H1 (cell line): ENCODE data around the gene DHRS4. TPM values are rescaled to one million over a fixed set of nuclear protein-coding genes. Genes with fewer than 3 reads are reported as not detected.
"Not testable (repeated sequence)": the region's sequence is repeated elsewhere in the genome, so short reads cannot be mapped to it uniquely, and the experiment has no call there.

Experiments
- CTCF ChIA-PET: fragments of 300-600 bp; sonication (Branson Sonifier 250); formaldehyde crosslinking; loops from one replicate; lab custom pipeline; 2021; ENCODE audit not compliant: partially characterized antibody; lab: Charles Lee
- POLR2A ChIA-PET: fragments of 300-600 bp; sonication (Branson Sonifier 250); formaldehyde crosslinking; loops from one replicate; lab custom pipeline; 2021; ENCODE audit warnings: inconsistent platforms; ENCODE audit not compliant: partially characterized antibody; lab: Charles Lee
- DNase-seq, 2 experiments: peaks; one replicate each; pipeline versions ENCODE4 v3.0.0 to v3.0.0-alpha.2; 2010 to 2022; ENCODE audit warnings: low spot score in 2 of 2, low read depth in 1 of 2, mixed read lengths in 1 of 2
- FAIRE-seq: peaks from 2 replicates; lab custom pipeline; 2011; peaks lifted over from hg19 to GRCh38; lab: Jason Lieb, UNC
- H2AFZ ChIP-seq: 2 replicates; pipeline ENCODE4 v1.8.1; 2012; ENCODE audit warnings: low read length, inconsistent platforms
- H2AK5ac ChIP-seq: 2 replicates; pipeline ENCODE4 v1.6.1; 2013; ENCODE audit warnings: low read depth, low read length
- H2BK120ac ChIP-seq: replicated peaks from 2 replicates; pipeline ENCODE3; 2013; ENCODE audit warnings: low read depth, low read length, inconsistent platforms
- H2BK12ac ChIP-seq: 2 replicates; pipeline ENCODE4 v1.6.1; 2013; ENCODE audit warnings: low read depth, low read length
- H2BK15ac ChIP-seq: 2 replicates; pipeline ENCODE4 v1.6.1; 2013; ENCODE audit warnings: low read length
- H2BK20ac ChIP-seq: 2 replicates; pipeline ENCODE4 v1.6.1; 2013; ENCODE audit warnings: low read length
- H2BK5ac ChIP-seq: 2 replicates; pipeline ENCODE4 v1.6.1; 2013; ENCODE audit warnings: low read depth, low read length
- H3K14ac ChIP-seq: 2 replicates; pipeline ENCODE4 v1.6.1; 2013; ENCODE audit warnings: inconsistent platforms; ENCODE audit not compliant: insufficient read length
- H3K18ac ChIP-seq: 2 replicates; pipeline ENCODE4 v1.6.1; 2013; ENCODE audit warnings: low read length; ENCODE audit errors: extremely low read depth
- H3K23ac ChIP-seq: 2 replicates; pipeline ENCODE4 v1.6.1; 2013; ENCODE audit warnings: inconsistent platforms; ENCODE audit not compliant: insufficient read length
- H3K23me2 ChIP-seq: 2 replicates; pipeline ENCODE4 v1.6.1; 2013; ENCODE audit warnings: low read depth, low read length
- H3K27ac ChIP-seq: 2 replicates; pipeline ENCODE4 v1.6.1; 2011; ENCODE audit warnings: low read depth, low read length, inconsistent platforms
- H3K27me3 ChIP-seq, 4 experiments: replicated peaks in 1 of 4; 1 replicate in 1 of 4; 2 replicates in 3 of 4; pipeline versions ENCODE4 v1.6.1 to v1.8.1; 2011 to 2013; ENCODE audit warnings: low read length in 3 of 4, mild to moderate bottlenecking in 3 of 4, inconsistent platforms in 2 of 4, mixed read lengths in 2 of 4, moderate library complexity in 1 of 4; ENCODE audit not compliant: control insufficient read depth in 3 of 4, insufficient read depth in 3 of 4; ENCODE audit errors: extremely low read depth in 1 of 4
- H3K36me3 ChIP-seq, 4 experiments: 2 replicates each; pipeline versions ENCODE4 v1.6.1 to v1.8.1; 2011 to 2013; ENCODE audit warnings: mild to moderate bottlenecking in 4 of 4, low read length in 3 of 4, moderate library complexity in 2 of 4, control low read depth in 1 of 4, inconsistent platforms in 1 of 4; ENCODE audit not compliant: insufficient read depth in 4 of 4, control insufficient read depth in 2 of 4
- H3K4ac ChIP-seq: replicated peaks from 2 replicates; pipeline ENCODE3; 2013; ENCODE audit warnings: low read length, low read depth, mixed read lengths, inconsistent platforms; ENCODE audit not compliant: insufficient read length
- H3K4me1 ChIP-seq, 4 experiments: replicated peaks in 1 of 4; 1 replicate in 1 of 4; 2 replicates in 3 of 4; pipeline versions ENCODE4 v1.6.1 to v1.8.1; 2011 to 2013; ENCODE audit warnings: low read length in 3 of 4, inconsistent platforms in 2 of 4, mixed read lengths in 1 of 4; ENCODE audit not compliant: insufficient read depth in 4 of 4, control insufficient read depth in 3 of 4
- H3K4me2 ChIP-seq, 2 experiments: 2 replicates each; pipeline versions ENCODE4 v1.6.1 to v1.8.1; 2011 to 2013; ENCODE audit warnings: low read depth in 2 of 2, low read length in 2 of 2, control low read depth in 1 of 2, inconsistent platforms in 1 of 2, mild to moderate bottlenecking in 1 of 2; ENCODE audit not compliant: insufficient read depth in 1 of 2
- H3K4me3 ChIP-seq, 4 experiments: fragments of 200-600, 300-600 bp in 1 of 4; sonication (generic), shearing (Covaris generic), sonication (Bioruptor Twin) in 1 of 4; 2 replicates each; pipeline versions ENCODE4 v1.5.1 to v1.8.1; 2011 to 2016; ENCODE audit warnings: low read length in 4 of 4, low read depth in 3 of 4, control low read depth in 2 of 4, inconsistent platforms in 2 of 4, mild to moderate bottlenecking in 2 of 4, mixed read lengths in 1 of 4, moderate library complexity in 1 of 4; ENCODE audit not compliant: insufficient read depth in 2 of 4; ENCODE audit errors: extremely low read depth in 1 of 4
- H3K56ac ChIP-seq: replicated peaks from 2 replicates; pipeline ENCODE3; 2013; ENCODE audit warnings: low read depth, mild to moderate bottlenecking, mixed read lengths, low read length, inconsistent platforms; ENCODE audit not compliant: insufficient read length
- H3K79me1 ChIP-seq: 2 replicates; pipeline ENCODE4 v1.6.1; 2013; ENCODE audit warnings: low read depth, low read length, control low read depth
- H3K79me2 ChIP-seq, 2 experiments: 2 replicates each; pipeline versions ENCODE4 v1.6.1 to v1.8.1; 2012 to 2013; ENCODE audit warnings: low read length in 2 of 2, mild to moderate bottlenecking in 2 of 2, inconsistent platforms in 1 of 2; ENCODE audit not compliant: insufficient read depth in 2 of 2, control insufficient read depth in 1 of 2
- H3K9ac ChIP-seq, 4 experiments: replicated peaks in 1 of 4; 1 replicate in 1 of 4; 2 replicates in 3 of 4; pipeline versions ENCODE4 v1.6.1 to v1.8.1; 2011 to 2013; ENCODE audit warnings: low read depth in 3 of 4, low read length in 3 of 4, control low read depth in 2 of 4, mild to moderate bottlenecking in 2 of 4, moderate library complexity in 2 of 4, inconsistent platforms in 1 of 4; ENCODE audit errors: extremely low read depth in 1 of 4
- H3K9me3 ChIP-seq, 2 experiments: 2 replicates each; pipeline versions ENCODE4 v1.6.1 to v1.8.1; 2012 to 2013; ENCODE audit warnings: mild to moderate bottlenecking in 2 of 2, moderate library complexity in 2 of 2, control low read depth in 1 of 2, inconsistent platforms in 1 of 2, low read depth in 1 of 2, low read length in 1 of 2, mixed read lengths in 1 of 2; ENCODE audit not compliant: insufficient read depth in 2 of 2
- H4K20me1 ChIP-seq, 2 experiments: replicated peaks in 1 of 2; 2 replicates each; pipeline versions ENCODE3 to v1.8.1; 2011 to 2013; ENCODE audit warnings: inconsistent platforms in 2 of 2, low read length in 2 of 2, mild to moderate bottlenecking in 1 of 2; ENCODE audit not compliant: insufficient read depth in 2 of 2, control insufficient read depth in 1 of 2
- H4K5ac ChIP-seq: 2 replicates; pipeline ENCODE4 v1.6.1; 2013; ENCODE audit warnings: low read length, low read depth, mixed read lengths, inconsistent platforms; ENCODE audit not compliant: insufficient read length
- H4K8ac ChIP-seq: 2 replicates; pipeline ENCODE4 v1.8.0; 2013; ENCODE audit warnings: mild to moderate bottlenecking, moderate library complexity, low read length, inconsistent platforms; ENCODE audit not compliant: insufficient read depth; ENCODE audit errors: extremely low read depth
- H4K91ac ChIP-seq: replicated peaks from 2 replicates; pipeline ENCODE3; 2013; ENCODE audit warnings: low read length, mixed read lengths, inconsistent platforms; ENCODE audit not compliant: insufficient read length
- WGBS, 2 experiments: shearing (Covaris generic) in 1 of 2; methylation state at CpG; one replicate each; pipeline versions ENCODE4 v1.1.6 to v1.1.7; 2013 to 2015; ENCODE audit warnings: low lambda C conversion rate in 2 of 2, mixed read lengths in 2 of 2, inconsistent platforms in 1 of 2, low coverage in 1 of 2, missing lambda C conversion rate in 1 of 2; ENCODE audit not compliant: insufficient replicate concordance in 2 of 2, insufficient coverage in 1 of 2, insufficient read length in 1 of 2; ENCODE audit errors: extremely low coverage in 1 of 2, missing lambda C conversion rate in 1 of 2; 5-methylcytosine and 5-hydroxymethylcytosine counted together
- polyA plus RNA-seq, 7 experiments: library from polyadenylated mRNA; depleted of rRNA in 3 of 7; stranded (reverse) in 5 of 7; unstranded in 2 of 7; fragments of >200 nt in 5 of 7; fragments of 200-250 nt in 2 of 7; gene quantifications; 1 replicate in 5 of 7; 2 replicates in 1 of 7; 4 replicates in 1 of 7; pipeline versions ENCODE4 v1.2.1 to v1.2.3, GENCODE V29; 2011 to 2013; ENCODE audit warnings: missing spikeins in 2 of 7, mixed read lengths in 2 of 7
- total RNA-seq: library from RNA; stranded (reverse); fragmentation: NEBNext Ultra II Directional; extraction: Animal tissue kit (Norgen Biotek cat#: 25700); gene quantifications from 2 replicates; pipeline ENCODE4 v1.2.1, GENCODE V29; 2021

DHRS4 gene
- total and polyA plus RNA-seq, 2 of the 8 experiments (the other 6 are each of a cell fraction or from before 2014, with no cell fraction given): 11.7 to 16.2 TPM

- H2BK15ac ChIP-seq, POLR2A ChIA-PET, H2BK5ac ChIP-seq, H2AK5ac ChIP-seq, H2BK12ac ChIP-seq, H2AFZ ChIP-seq, H3K36me3 ChIP-seq, H2BK20ac ChIP-seq, DNase-seq, H4K8ac ChIP-seq, H4K5ac ChIP-seq, H3K79me1 ChIP-seq, H3K4me2 ChIP-seq, H4K91ac ChIP-seq, H4K20me1 ChIP-seq, H3K23ac ChIP-seq, H3K23me2 ChIP-seq, H3K18ac ChIP-seq, H3K79me2 ChIP-seq, H2BK120ac ChIP-seq, H3K4me1 ChIP-seq, FAIRE-seq, H3K4me3 ChIP-seq, H3K14ac ChIP-seq, H3K9ac ChIP-seq, H3K56ac ChIP-seq, H3K4ac ChIP-seq, H3K27ac ChIP-seq, H3K9me3 ChIP-seq, H3K27me3 ChIP-seq: not testable (repeated sequence)
- CTCF ChIA-PET: interaction anchor here (1.2 to 1.4 kb wide), 2 partner anchors 24 to 37 kb away, joined by 4 read pairs; no protein-coding TSS in a partner anchor
- WGBS, 2 experiments: 89% methylated on average over 1 of the region's 1 CpG; no CpG with 5 or more reads in 1 of the 2 experiments
These were observed 37.4 kb downstream of the DHRS4 start for GRCh38 chr14:23990961-23991360.

GRCh38 chr14:23993042-23993441 is 39.5 kb downstream of the DHRS4 start:
- H3K23ac ChIP-seq, H2AK5ac ChIP-seq, H4K8ac ChIP-seq, H3K4me1 ChIP-seq, H3K27ac ChIP-seq, H3K79me2 ChIP-seq, DNase-seq, H4K20me1 ChIP-seq, H2AFZ ChIP-seq, H2BK5ac ChIP-seq, H2BK12ac ChIP-seq, H3K4me3 ChIP-seq, H3K4me2 ChIP-seq, H2BK15ac ChIP-seq, H3K4ac ChIP-seq, H4K5ac ChIP-seq, FAIRE-seq, H2BK120ac ChIP-seq, H3K56ac ChIP-seq, H3K9me3 ChIP-seq, H3K27me3 ChIP-seq, H3K23me2 ChIP-seq, H4K91ac ChIP-seq, H3K9ac ChIP-seq, H3K14ac ChIP-seq, H3K36me3 ChIP-seq, H3K79me1 ChIP-seq, H2BK20ac ChIP-seq, POLR2A ChIA-PET, H3K18ac ChIP-seq: not testable (repeated sequence)
- whole genome bisulfite sequencing, 2 experiments: 76% methylated on average over 3 of the region's 3 CpGs; no CpG with 5 or more reads in 1 of the 2 experiments
- CTCF ChIA-PET: interaction anchor here (1.1 kb wide), 1 partner anchor 116 kb away, joined by 3 read pairs; no protein-coding TSS in a partner anchor
